GM12874 (cell line): ENCODE results near the gene PLEKHO1.

Experiments used
- CTCF ChIP-seq: IDR thresholded peaks from 2 replicates; pipeline ENCODE4 v1.5.1; 2011; ENCODE audit warnings: low read depth, mild to moderate bottlenecking, control low read depth, low read length, moderate library complexity; ENCODE audit not compliant: insufficient read depth

PLEKHO1 gene

GRCh38 chr1:150118716-150119115 lies 31.0 kb upstream of the PLEKHO1 start:
- TF ChIP-seq CTCF, result no peak

- TF ChIP-seq CTCF, result no peak
Measured at GRCh38 chr1:150121236-150121862, 28.4 kb upstream of the PLEKHO1 start.

GRCh38 chr1:150126811-150127210 lies 22.9 kb upstream of the PLEKHO1 start:
- TF ChIP-seq CTCF, result no peak

GRCh38 chr1:150127464-150127863 lies 22.3 kb upstream of the PLEKHO1 start:
- no peak for TF ChIP-seq CTCF

- no peak for TF ChIP-seq CTCF
Measured at GRCh38 chr1:150127868-150128267, 21.8 kb upstream of the PLEKHO1 start.

GRCh38 chr1:150132372-150132771 lies 17.3 kb upstream of the PLEKHO1 start:
- no peak for TF ChIP-seq CTCF

GRCh38 chr1:150134537-150134936 lies 15.2 kb upstream of the PLEKHO1 start:
- TF ChIP-seq CTCF, result no peak
